Measurements from ENCODE around the gene CASP8. TPM values are rescaled to one million over a fixed set of nuclear protein-coding genes. Genes with fewer than 3 reads are reported as not detected.

Gene CASP8
- total RNA-seq, 2 experiments from 2014 or later, result 36.2 to 37.9 TPM

- peak; percentile 51 for DNase-seq
- Mint-ChIP-seq H3K4me1 (peaks cover 71% of the 10 kb centered on the region), H3K36me3 (peaks cover 40% of the 10 kb centered on the region), H3K27me3 (no peaks in the 10 kb centered on the region), H3K27ac (peak overlapping the region; percentile 99), H3K4me3 (peak overlapping the region; percentile 89), H3K9me3 (peaks cover under 1% of the 10 kb centered on the region)
Observed at GRCh38 chr2:201257381-201257955, 2.9 kb upstream of the CASP8 start.

GRCh38 chr2:201257956-201258665, 2.2 kb upstream of the CASP8 start:
- Mint-ChIP-seq H3K9me3 (no peaks in the 10 kb centered on the region), H3K36me3 (peaks cover 39% of the 10 kb centered on the region), H3K4me1 (peaks cover 73% of the 10 kb centered on the region), H3K27me3 (no peaks in the 10 kb centered on the region), H3K27ac (peak overlapping the region; percentile 99), H3K4me3 (peak overlapping the region; percentile 89)
- peak; percentile 89 for DNase-seq

- no peaks in the 10 kb centered on the region for H3K9me3 Mint-ChIP-seq
- no peak for DNase-seq
- H3K27me3 Mint-ChIP-seq, result no peaks in the 10 kb centered on the region
- H3K36me3 Mint-ChIP-seq, result peaks cover 37% of the 10 kb centered on the region
- peak overlapping the region; percentile 89 for H3K4me3 Mint-ChIP-seq
- H3K27ac Mint-ChIP-seq, result peak overlapping the region; percentile 99
- peaks cover 78% of the 10 kb centered on the region for H3K4me1 Mint-ChIP-seq
Observed at GRCh38 chr2:201258666-201259615, 1.4 kb upstream of the CASP8 start.

DNA sequence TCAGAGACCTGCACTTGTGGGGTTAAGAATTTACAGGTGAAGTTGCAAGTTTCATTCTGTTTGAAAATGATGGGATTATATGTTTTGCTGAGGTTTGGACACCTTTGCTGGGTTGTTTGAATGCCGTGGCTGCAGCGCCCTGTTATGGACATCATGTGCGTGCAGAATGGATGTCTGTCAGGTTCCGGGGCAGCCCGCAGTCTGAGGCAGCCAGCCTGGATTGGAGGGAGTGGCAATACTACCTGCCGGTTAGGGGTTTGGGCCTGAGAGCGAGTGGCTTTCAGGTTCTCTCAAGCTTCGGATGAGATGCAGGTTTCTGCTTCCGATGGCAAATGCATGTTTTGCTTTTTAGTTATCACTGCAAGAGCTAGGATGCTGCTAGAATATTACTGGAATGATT, 1.1 kb downstream of the CASP8 start:
- DNase-seq, result peak; percentile 61
- Mint-ChIP-seq H3K27ac (peak overlapping the region; percentile 96), H3K4me1 (peaks cover 79% of the 10 kb centered on the region), H3K36me3 (peaks cover 38% of the 10 kb centered on the region), H3K4me3 (peak overlapping the region; percentile 91), H3K9me3 (no peaks in the 10 kb centered on the region), H3K27me3 (no peaks in the 10 kb centered on the region)

DNA sequence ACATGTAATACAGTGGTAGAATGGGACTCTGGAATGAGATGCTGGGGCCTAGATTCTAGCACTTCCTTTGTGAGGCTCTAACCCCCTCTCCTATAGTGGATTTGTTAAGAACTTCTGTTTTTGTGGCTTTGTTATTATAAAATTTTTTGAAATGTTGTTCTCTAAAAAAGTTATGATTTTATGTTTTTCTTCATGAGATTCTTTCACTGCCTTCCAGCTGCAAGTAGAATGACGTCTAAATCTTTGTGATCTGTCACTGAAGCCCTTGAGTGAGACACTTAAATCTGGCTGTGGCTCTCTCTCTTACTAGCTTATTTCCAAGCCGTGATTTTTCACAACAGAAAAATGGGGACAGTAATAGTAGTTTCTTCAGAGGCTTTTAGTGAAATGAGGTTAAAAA, 1.6 kb downstream of the CASP8 start:
- Mint-ChIP-seq H3K27me3 (no peaks in the 10 kb centered on the region), H3K27ac (peak overlapping the region; percentile 96), H3K4me3 (peak overlapping the region; percentile 91), H3K36me3 (peaks cover 38% of the 10 kb centered on the region), H3K9me3 (no peaks in the 10 kb centered on the region), H3K4me1 (peaks cover 79% of the 10 kb centered on the region)
- DNase-seq, result no peak

- Mint-ChIP-seq H3K27me3 (no peaks in the 10 kb centered on the region), H3K4me1 (peaks cover 79% of the 10 kb centered on the region), H3K9me3 (no peaks in the 10 kb centered on the region), H3K27ac (peak overlapping the region; percentile 89), H3K36me3 (peaks cover 37% of the 10 kb centered on the region), H3K4me3 (peak overlapping the region; percentile 76)
- peak; percentile 22 for DNase-seq
Observed at GRCh38 chr2:201262718-201263117, 2.4 kb downstream of the CASP8 start.

DNA sequence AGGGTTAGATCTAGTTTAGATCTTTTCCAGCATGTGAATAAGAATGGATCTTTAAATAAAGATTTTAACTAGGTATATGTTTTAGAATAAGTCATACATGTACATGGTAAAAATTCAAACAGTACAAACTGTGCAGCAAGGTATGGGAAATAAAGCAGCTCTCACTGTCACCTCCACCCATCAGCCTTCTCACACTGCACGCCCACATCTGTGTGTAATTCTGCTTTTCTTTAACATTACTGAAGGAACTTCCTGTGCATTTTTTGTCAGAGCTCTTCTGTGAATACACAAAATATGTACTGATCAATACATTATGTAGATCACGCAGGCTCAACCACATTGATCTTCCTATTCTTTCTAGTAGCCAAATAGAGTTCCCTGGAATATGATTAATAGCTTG, 3.4 kb downstream of the CASP8 start:
- DNase-seq, result no peak
- H3K9me3 Mint-ChIP-seq, result no peaks in the 10 kb centered on the region
- H3K36me3 Mint-ChIP-seq, result peaks cover 41% of the 10 kb centered on the region

DNA sequence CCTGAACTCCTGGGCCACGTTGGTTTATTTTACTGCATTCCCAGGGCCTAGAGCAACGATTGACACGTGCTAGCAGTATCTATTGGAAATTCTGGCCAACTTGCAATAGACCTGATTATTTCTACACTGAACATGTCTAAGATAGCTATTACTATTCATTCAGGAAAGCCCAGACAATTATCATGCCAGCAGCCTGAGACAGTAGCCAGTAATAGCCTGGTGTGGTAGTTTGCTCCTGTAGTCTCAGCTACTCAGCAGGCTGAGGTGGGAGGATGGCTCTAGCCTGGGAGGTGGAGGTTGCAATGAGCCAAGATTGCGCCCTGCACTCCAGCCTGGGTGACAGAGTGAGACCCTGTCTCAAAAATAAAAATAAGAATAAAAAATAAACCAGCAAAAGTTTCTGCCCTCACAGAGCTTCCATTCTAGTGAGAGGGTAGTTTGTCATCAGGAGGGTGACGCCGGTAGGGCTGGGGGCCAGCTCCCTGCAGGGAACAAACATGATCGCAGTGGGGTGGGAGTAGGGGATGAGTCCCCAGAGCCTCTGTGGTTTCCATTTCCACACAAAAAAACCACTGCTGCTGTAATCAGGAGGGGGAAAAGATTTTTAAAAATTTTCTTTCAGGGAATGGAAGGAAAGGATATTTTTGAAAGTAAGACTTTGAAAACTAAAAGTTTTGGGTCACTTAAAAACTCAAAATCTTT, 4.3 kb downstream of the CASP8 start:
- H3K36me3 Mint-ChIP-seq, result peaks cover 48% of the 10 kb centered on the region
- peak overlapping the region; percentile 40 for H3K4me3 Mint-ChIP-seq
- DNase-seq, result no peak
- H3K27ac Mint-ChIP-seq, result peak overlapping the region; percentile 61
- no peaks in the 10 kb centered on the region for H3K9me3 Mint-ChIP-seq
- H3K4me1 Mint-ChIP-seq, result peaks cover 70% of the 10 kb centered on the region
- no peaks in the 10 kb centered on the region for H3K27me3 Mint-ChIP-seq

More for the DNA sequence above, 3.4 kb downstream of the CASP8 start:
- Mint-ChIP-seq H3K27ac (peak overlapping the region; percentile 65), H3K4me3 (peak overlapping the region; percentile 40), H3K4me1 (peaks cover 72% of the 10 kb centered on the region), H3K27me3 (no peaks in the 10 kb centered on the region)

DNA sequence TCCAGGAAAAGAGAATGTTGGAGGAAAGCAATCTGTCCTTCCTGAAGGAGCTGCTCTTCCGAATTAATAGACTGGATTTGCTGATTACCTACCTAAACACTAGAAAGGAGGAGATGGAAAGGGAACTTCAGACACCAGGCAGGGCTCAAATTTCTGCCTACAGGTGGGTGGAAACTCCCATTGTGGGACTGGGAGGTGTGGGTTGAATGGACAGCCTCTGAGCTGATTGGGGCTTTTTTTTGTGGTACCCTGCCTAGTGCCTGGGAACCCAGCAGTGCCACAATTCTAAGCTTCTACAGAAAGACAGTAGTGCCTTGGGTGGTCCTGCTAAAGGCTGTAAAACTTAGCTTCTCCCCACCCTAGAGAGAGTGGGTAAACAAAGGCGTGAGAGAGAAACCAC, 6.3 kb downstream of the CASP8 start:
- DNase-seq, result no peak
- H3K4me1 Mint-ChIP-seq, result peaks cover 70% of the 10 kb centered on the region
- no peaks in the 10 kb centered on the region for H3K27me3 Mint-ChIP-seq
- no peak overlapping the region for H3K27ac Mint-ChIP-seq
- no peak overlapping the region for H3K4me3 Mint-ChIP-seq
- H3K9me3 Mint-ChIP-seq, result no peaks in the 10 kb centered on the region
- peaks cover 41% of the 10 kb centered on the region for H3K36me3 Mint-ChIP-seq

DNA sequence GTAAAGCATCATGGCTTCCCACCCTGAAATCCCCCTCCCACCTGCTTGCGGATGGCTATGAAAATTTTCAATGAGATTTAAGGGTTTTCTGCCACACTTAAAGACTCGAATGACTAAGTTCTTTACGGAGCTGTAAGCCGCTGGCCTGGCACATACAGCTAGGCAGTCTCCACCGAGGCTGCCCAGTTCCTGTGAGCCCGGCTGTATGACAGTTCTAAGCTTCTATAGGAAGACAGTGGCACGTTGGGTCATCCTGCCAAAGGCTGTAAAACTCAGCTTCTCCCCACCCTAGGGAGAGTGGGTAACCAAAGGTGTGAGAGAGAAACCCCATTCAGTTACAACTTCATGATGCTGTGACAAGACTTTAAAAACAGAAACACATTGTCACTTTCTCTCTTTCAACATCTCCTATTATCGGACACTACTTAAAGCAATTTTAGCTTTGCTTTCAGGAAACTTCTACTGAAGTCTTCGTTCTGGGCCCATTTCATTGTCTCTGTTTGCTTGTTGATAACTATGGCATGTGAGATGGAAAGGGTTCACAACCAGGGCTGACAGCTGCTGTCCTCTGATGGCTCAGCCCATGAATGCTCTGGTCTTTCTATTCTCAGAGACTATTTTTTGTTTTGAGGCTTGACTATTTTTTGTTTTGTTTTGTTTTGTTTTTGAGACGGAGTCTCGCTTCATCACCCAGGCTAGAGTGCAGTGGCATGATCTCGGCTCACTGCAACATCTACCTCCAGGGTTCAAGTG, 7.1 kb downstream of the CASP8 start:
- Mint-ChIP-seq H3K4me1 (peaks cover 71% of the 10 kb centered on the region), H3K36me3 (peaks cover 40% of the 10 kb centered on the region), H3K9me3 (no peaks in the 10 kb centered on the region), H3K27ac (peak overlapping the region; percentile 13), H3K27me3 (no peaks in the 10 kb centered on the region), H3K4me3 (no peak overlapping the region)
- no peak for DNase-seq

- peaks cover 59% of the 10 kb centered on the region for H3K4me1 Mint-ChIP-seq
- no peaks in the 10 kb centered on the region for H3K9me3 Mint-ChIP-seq
- no peaks in the 10 kb centered on the region for H3K27me3 Mint-ChIP-seq
- H3K27ac Mint-ChIP-seq, result peak overlapping the region; percentile 50
- H3K36me3 Mint-ChIP-seq, result peaks cover 45% of the 10 kb centered on the region
- H3K4me3 Mint-ChIP-seq, result no peak overlapping the region
- DNase-seq, result no peak
Observed at GRCh38 chr2:201269764-201270163, 9.4 kb downstream of the CASP8 start.

GRCh38 chr2:201270293-201271001, 10.1 kb downstream of the CASP8 start:
- Mint-ChIP-seq H3K36me3 (peaks cover 49% of the 10 kb centered on the region), H3K27ac (peak overlapping the region; percentile 8), H3K4me1 (peaks cover 57% of the 10 kb centered on the region), H3K4me3 (no peak overlapping the region), H3K9me3 (no peaks in the 10 kb centered on the region), H3K27me3 (no peaks in the 10 kb centered on the region)
- no peak for DNase-seq

GRCh38 chr2:201271917-201272316, 11.6 kb downstream of the CASP8 start:
- peaks cover 46% of the 10 kb centered on the region for H3K36me3 Mint-ChIP-seq
- H3K4me1 Mint-ChIP-seq, result peaks cover 47% of the 10 kb centered on the region
- DNase-seq, result no peak
- H3K27me3 Mint-ChIP-seq, result no peaks in the 10 kb centered on the region
- peak overlapping the region; percentile 40 for H3K27ac Mint-ChIP-seq
- H3K9me3 Mint-ChIP-seq, result no peaks in the 10 kb centered on the region
- no peak overlapping the region for H3K4me3 Mint-ChIP-seq
